ENCODE data around the gene SEMA6D.

The SEMA6D gene, protein sequence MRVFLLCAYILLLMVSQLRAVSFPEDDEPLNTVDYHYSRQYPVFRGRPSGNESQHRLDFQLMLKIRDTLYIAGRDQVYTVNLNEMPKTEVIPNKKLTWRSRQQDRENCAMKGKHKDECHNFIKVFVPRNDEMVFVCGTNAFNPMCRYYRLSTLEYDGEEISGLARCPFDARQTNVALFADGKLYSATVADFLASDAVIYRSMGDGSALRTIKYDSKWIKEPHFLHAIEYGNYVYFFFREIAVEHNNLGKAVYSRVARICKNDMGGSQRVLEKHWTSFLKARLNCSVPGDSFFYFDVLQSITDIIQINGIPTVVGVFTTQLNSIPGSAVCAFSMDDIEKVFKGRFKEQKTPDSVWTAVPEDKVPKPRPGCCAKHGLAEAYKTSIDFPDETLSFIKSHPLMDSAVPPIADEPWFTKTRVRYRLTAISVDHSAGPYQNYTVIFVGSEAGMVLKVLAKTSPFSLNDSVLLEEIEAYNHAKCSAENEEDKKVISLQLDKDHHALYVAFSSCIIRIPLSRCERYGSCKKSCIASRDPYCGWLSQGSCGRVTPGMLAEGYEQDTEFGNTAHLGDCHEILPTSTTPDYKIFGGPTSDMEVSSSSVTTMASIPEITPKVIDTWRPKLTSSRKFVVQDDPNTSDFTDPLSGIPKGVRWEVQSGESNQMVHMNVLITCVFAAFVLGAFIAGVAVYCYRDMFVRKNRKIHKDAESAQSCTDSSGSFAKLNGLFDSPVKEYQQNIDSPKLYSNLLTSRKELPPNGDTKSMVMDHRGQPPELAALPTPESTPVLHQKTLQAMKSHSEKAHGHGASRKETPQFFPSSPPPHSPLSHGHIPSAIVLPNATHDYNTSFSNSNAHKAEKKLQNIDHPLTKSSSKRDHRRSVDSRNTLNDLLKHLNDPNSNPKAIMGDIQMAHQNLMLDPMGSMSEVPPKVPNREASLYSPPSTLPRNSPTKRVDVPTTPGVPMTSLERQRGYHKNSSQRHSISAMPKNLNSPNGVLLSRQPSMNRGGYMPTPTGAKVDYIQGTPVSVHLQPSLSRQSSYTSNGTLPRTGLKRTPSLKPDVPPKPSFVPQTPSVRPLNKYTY

DNA sequence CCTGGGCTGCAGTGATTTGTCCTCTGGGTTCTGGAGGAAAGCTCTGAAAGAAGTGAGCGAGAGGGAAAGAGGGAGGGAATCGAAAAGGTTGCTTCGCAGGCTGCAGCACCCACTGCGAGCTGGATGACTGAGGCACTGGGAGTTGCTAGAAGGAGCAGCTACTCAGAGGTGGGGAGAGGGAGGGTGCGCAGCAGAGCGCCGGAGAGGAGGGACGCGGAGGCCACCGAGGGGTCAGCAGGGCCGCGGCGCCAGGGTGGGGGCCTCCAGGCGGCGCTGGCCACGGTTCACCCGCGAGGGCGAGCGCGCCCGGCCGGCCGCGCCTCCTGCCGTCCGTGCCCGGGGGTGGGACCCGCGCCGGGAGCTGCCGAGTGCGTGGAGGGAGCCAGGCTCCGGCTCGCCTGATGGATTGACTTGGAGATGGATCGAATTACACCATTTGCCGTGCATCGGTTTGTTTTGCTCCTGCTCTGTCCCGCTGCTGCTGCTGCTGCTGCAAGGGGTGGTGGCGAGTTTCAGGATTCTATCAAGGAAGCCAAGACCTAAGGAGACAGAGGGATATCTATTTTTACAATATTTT is at the start of gene SEMA6D:
Gene SEMA6D (plus strand): TSS at position 470 of the 577 bp plus-strand sequence. CDS start 42,294 bp downstream, outside the sequence.
- H3K9me3 Mint-ChIP-seq = no peaks in the 10 kb centered on the region
- H3K4me1 Mint-ChIP-seq = no peaks in the 10 kb centered on the region
- peaks cover 32% of the 10 kb centered on the region for H3K27me3 Mint-ChIP-seq
- no peak within 1 kb of the TSS for H3K4me3 Mint-ChIP-seq
- H3K36me3 Mint-ChIP-seq = no peaks in the 10 kb centered on the region
- H3K27ac Mint-ChIP-seq = no peak within 1 kb of the TSS

DNA sequence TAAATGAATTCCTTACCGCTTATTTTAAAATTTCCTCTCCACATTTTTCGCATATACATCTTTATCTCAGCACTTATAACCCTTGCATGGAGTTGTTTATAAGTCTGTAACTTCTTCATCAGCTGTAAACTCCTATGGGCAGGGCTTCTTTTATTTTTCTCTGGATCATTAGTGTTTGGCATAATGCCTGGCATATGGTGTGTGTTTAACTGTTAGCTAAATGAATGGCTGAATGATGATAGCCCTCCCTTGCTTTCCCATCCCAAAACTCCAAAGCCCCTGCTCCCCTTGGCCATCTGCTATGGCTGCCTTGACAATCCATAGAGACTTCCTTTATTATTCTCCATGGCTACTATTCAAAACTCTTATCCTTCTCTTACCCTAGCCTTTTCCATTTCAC is 48.1 kb upstream of the SEMA6D start:
- Mint-ChIP-seq H3K4me3 (no peak overlapping the region), H3K9me3 (no peaks in the 10 kb centered on the region), H3K27me3 (no peaks in the 10 kb centered on the region), H3K4me1 (no peaks in the 10 kb centered on the region), H3K27ac (no peak overlapping the region), H3K36me3 (no peaks in the 10 kb centered on the region)

DNA sequence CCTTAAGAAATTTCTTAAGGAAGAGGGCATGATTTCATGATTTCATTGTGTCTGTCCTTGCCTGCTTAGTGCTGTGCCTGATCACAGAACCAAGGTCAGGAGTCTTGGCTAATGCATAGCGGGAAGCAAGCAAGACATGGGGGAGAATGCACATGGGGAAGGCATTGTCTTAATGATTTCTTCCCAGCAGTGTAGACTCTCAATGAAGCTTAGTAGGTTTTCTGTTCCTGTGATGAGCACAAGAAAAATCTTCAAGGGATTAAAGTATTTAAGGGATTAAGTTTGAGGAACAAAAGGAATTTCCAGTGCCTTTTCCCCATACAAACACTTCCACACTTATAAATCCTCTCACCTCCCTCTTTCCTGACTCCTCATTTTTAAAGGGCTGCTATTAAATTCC is 46.9 kb upstream of the SEMA6D start:
- Mint-ChIP-seq H3K27me3 (no peaks in the 10 kb centered on the region), H3K4me1 (no peaks in the 10 kb centered on the region), H3K9me3 (no peaks in the 10 kb centered on the region), H3K36me3 (no peaks in the 10 kb centered on the region), H3K4me3 (no peak overlapping the region), H3K27ac (no peak overlapping the region)

- no peaks in the 10 kb centered on the region for H3K36me3 Mint-ChIP-seq
- no peaks in the 10 kb centered on the region for H3K4me1 Mint-ChIP-seq
- peaks cover 2% of the 10 kb centered on the region for H3K27me3 Mint-ChIP-seq
- no peak overlapping the region for H3K27ac Mint-ChIP-seq
- no peak overlapping the region for H3K4me3 Mint-ChIP-seq
- no peaks in the 10 kb centered on the region for H3K9me3 Mint-ChIP-seq
These were observed 44.0 kb upstream of the SEMA6D start for GRCh38 chr15:47673232-47673761.

DNA sequence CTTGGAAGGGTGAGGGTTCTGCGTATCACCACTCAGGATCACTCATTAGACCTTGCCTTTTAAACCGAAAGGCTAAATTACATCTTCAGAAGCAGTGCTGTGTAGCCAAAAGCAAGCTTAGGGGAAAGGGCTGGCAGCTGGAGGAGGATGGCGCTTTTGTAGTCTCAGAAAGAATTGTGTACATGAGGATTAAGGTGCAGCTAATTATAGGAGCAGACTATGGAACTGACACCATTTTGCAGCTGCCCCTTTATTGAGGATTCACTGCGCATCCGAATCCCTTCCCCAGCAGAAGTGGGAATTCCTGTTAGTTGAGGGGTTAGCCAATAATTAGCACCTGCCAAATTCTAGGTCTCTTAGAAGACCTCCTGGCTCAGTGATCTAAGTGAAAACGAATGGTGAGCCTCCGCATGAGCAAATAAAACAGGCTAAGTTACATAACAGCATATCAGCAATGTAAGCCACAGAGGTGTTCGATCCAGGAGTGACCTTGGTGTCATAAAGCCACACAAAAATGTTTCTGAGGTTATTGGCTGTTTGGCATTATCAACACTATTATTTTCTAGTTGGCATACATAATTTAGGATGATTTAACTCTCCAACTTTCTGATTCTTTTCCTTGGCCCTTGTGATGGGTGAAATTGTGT is 42.6 kb upstream of the SEMA6D start:
- no peaks in the 10 kb centered on the region for H3K9me3 Mint-ChIP-seq

DNA sequence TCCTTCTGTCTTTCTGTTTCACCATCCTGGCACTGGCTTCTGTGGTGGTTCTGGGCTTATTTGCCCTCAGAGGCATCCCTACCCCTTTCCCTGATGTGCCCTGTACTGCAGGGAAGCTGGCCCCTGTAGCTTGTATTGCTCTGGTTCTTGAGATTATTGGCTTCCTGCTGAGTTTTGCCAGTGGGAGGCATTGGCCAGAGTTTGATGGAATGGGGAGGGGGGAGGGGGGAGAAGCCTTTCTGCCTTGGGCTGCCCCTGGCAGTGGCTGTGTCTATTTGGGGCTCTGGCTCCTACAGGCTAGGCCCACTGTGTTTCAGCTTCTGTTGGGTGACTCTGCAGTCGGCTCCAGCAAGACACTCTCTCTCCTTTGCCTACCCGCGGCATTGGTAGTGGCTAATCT is 41.6 kb upstream of the SEMA6D start:
- Mint-ChIP-seq H3K27me3 (peaks cover 2% of the 10 kb centered on the region), H3K27ac (no peak overlapping the region), H3K36me3 (no peaks in the 10 kb centered on the region), H3K9me3 (no peaks in the 10 kb centered on the region), H3K4me3 (no peak overlapping the region), H3K4me1 (no peaks in the 10 kb centered on the region)

More for the DNA sequence above, 42.6 kb upstream of the SEMA6D start:
- no peaks in the 10 kb centered on the region for H3K36me3 Mint-ChIP-seq
- H3K27ac Mint-ChIP-seq = no peak overlapping the region
- H3K27me3 Mint-ChIP-seq = peaks cover 2% of the 10 kb centered on the region
- H3K4me3 Mint-ChIP-seq = no peak overlapping the region
- H3K4me1 Mint-ChIP-seq = no peaks in the 10 kb centered on the region

DNA sequence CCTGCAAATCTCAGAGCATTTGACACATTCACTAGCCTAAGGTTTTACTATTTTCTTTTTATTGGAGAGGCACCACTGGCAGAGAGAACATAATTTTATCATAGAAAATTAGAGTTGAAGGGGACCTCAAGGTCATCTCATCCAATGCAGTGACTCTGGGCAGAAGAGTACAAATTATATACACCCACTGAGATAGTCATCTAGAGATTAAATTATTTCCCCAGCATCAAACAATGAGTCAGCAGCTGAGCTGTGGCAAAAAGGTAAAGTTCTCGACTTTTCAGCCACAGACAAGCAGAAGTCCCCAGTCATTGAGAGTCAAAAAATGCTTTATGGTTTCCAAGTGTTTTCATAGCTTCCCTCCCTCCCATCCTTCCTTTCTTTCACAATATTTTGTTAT is 39.3 kb upstream of the SEMA6D start:
- Mint-ChIP-seq H3K27me3 (peaks cover 2% of the 10 kb centered on the region), H3K4me1 (no peaks in the 10 kb centered on the region), H3K27ac (no peak overlapping the region), H3K9me3 (no peaks in the 10 kb centered on the region), H3K36me3 (no peaks in the 10 kb centered on the region), H3K4me3 (no peak overlapping the region)

DNA sequence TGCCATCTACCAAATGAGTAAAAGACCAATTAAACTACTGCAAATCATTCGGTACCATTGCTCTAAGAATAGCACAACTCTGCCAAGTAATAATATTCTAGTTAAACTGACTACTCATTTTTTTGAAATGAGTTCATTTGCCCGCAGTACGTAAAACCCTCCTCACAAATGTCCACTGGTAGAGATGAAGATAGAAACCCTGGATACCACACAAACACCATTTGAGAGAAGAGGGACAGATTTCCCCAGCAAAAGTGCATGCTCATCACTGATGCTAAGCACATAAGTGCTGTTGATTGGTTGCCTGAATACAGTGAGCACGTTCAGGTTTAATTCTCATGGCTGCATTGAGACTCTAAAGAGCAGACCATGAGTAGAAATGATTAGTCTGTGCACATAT is 34.6 kb upstream of the SEMA6D start:
- Mint-ChIP-seq H3K4me3 (no peak overlapping the region), H3K9me3 (no peaks in the 10 kb centered on the region), H3K4me1 (no peaks in the 10 kb centered on the region), H3K27me3 (no peaks in the 10 kb centered on the region), H3K27ac (no peak overlapping the region), H3K36me3 (no peaks in the 10 kb centered on the region)

DNA sequence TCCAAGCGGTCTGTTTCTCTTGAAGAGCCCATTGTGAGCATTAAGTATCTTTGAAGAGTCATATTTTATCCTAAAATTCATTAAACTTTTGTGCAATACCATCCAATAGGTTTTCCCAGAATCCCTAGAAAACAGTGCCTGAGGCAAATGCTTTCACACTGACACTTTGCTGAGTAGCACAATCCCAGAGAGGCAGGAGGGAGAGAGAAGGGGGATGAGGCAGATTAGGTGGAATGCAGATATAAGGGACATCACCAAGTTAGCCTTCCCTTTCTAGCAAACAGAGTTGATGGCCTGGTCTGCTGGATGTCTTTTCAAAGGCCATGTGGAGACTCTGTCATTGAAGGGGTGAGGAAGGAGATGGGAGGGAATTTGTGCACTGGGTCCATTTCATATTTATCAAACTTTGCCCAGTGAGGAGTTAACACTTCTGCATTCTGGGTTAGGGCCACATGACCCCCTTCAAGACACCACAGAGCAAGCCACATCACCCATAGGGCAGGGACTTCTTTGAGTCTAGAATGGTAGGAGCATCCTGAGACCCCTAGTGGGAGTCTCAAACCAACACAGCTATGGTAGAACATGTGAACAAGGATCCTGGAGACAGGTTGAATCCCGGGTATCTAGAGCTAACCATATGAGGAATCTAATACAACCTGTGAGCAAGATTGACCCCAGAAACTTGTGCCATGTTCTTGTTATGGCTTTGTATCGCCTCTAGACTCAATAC is 32.0 kb upstream of the SEMA6D start:
- Mint-ChIP-seq H3K9me3 (no peaks in the 10 kb centered on the region), H3K36me3 (no peaks in the 10 kb centered on the region), H3K27me3 (no peaks in the 10 kb centered on the region)

GRCh38 chr15:47688573-47689086 is 28.7 kb upstream of the SEMA6D start:
- no peaks in the 10 kb centered on the region for H3K4me1 Mint-ChIP-seq
- H3K27me3 Mint-ChIP-seq = no peaks in the 10 kb centered on the region
- no peaks in the 10 kb centered on the region for H3K36me3 Mint-ChIP-seq
- H3K9me3 Mint-ChIP-seq = no peaks in the 10 kb centered on the region
- H3K4me3 Mint-ChIP-seq = no peak overlapping the region
- no peak overlapping the region for H3K27ac Mint-ChIP-seq

More for the DNA sequence above, 32.0 kb upstream of the SEMA6D start:
- no peak overlapping the region for H3K27ac Mint-ChIP-seq
- no peak overlapping the region for H3K4me3 Mint-ChIP-seq
- H3K4me1 Mint-ChIP-seq = no peaks in the 10 kb centered on the region

DNA sequence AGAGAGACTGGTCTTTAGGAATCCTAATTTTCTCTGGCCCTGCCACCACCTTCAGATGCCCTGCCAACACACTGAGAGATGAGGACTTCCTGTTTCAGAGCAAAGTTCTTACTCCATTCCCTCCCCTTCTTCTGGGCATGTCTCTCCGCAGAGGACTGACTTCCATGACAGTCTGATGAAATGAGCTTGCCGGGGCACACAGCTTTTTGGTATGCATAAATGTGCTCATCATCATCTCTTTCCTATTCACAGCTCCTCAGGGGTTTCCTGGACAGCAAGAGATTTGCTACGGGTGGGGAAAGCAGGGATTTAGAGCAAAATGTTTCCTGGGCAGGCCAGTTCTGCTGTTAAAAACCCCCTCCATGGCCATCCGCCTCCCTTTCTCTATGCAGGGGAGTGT is 27.6 kb upstream of the SEMA6D start:
- no peaks in the 10 kb centered on the region for H3K36me3 Mint-ChIP-seq
- H3K4me1 Mint-ChIP-seq = no peaks in the 10 kb centered on the region
- no peaks in the 10 kb centered on the region for H3K9me3 Mint-ChIP-seq
- H3K27ac Mint-ChIP-seq = no peak overlapping the region
- no peaks in the 10 kb centered on the region for H3K27me3 Mint-ChIP-seq
- no peak overlapping the region for H3K4me3 Mint-ChIP-seq

DNA sequence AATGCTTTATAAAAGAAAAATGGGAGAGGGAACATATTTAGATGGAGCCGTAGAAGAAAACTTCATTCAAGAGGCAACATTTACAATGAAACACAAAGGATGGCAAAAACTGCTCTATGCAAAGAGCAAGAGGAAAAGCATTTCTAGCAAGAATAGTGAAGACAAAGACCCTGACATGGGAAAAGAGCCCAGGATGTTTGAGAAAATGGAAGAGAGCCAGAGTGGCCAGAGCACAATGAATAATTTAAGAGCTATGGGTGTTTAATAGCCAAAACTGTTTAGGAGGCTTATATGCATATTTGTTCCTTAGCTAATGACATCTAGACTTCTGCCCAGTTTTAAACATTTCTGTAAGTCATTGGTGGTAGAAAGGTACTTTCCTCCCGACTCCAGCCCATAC is 25.4 kb upstream of the SEMA6D start:
- H3K4me1 Mint-ChIP-seq = no peaks in the 10 kb centered on the region
- H3K27ac Mint-ChIP-seq = no peak overlapping the region
- no peak overlapping the region for H3K4me3 Mint-ChIP-seq
- H3K36me3 Mint-ChIP-seq = no peaks in the 10 kb centered on the region
- no peaks in the 10 kb centered on the region for H3K9me3 Mint-ChIP-seq
- H3K27me3 Mint-ChIP-seq = no peaks in the 10 kb centered on the region

- Mint-ChIP-seq H3K4me3 (no peak overlapping the region), H3K27me3 (peaks cover 3% of the 10 kb centered on the region), H3K9me3 (no peaks in the 10 kb centered on the region), H3K4me1 (no peaks in the 10 kb centered on the region), H3K27ac (no peak overlapping the region), H3K36me3 (no peaks in the 10 kb centered on the region)
These were observed 21.0 kb upstream of the SEMA6D start for GRCh38 chr15:47696351-47696750.

DNA sequence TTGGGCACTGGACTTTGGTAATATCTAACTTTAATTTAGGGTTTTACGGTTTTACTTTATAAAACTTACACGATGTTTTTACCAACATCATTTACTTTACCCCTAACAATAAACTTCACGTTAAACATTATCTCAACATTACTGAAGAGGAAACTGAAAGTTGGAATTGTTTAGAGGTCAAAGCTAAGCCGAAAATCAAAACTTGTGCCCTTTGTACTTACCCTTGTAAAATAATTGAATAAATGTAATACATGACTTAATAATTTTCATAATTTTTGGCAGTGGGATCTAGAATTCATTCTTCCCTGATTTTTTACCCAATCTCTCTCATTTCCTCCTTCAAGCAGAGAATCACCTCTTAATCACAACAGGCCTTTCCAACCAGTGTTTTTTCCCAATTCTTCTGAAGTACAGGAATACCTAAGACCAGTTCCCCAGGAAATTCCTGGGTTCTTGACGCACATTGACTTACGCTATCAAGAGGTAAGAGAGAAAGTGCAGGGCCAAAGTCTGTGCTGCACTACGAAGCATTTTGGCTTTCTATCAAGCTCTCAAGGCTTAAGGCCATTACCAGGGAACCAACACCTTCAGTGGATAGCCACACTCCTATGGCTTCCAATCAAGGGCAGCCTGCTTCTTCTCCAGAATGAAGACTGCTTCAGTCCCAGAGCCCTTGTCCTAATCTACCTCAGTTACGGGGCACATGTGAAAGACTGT is 11.9 kb upstream of the SEMA6D start:
- Mint-ChIP-seq H3K27me3 (no peaks in the 10 kb centered on the region), H3K9me3 (no peaks in the 10 kb centered on the region), H3K4me1 (no peaks in the 10 kb centered on the region), H3K4me3 (no peak overlapping the region), H3K27ac (no peak overlapping the region), H3K36me3 (no peaks in the 10 kb centered on the region)
